ENCODE results near the gene TRMT10C. TPM values are rescaled to one million over a fixed set of nuclear protein-coding genes. Genes with fewer than 3 reads are reported as not detected.
"Not testable (repeated sequence)": the region's sequence is repeated elsewhere in the genome, so short reads cannot be mapped to it uniquely, and the experiment has no call there.

Gene TRMT10C
- total and polyA plus RNA-seq, 4 experiments from 2014 or later: 23.3 to 47.8 (median 30.2) TPM

GRCh38 chr3:101531473-101532086 lies 30.1 kb upstream of the TRMT10C start:
- no peak overlapping the region for H3K27ac ChIP-seq (ENCODE audit: low read depth, low read length)
- H3K4me1 ChIP-seq (ENCODE audit: insufficient read depth, low read length): peaks cover 40% of the 10 kb centered on the region
- H3K9me3 ChIP-seq (ENCODE audit: control insufficient read depth in 1 of 2, low read length in 2 of 2): no peaks in the 10 kb centered on the region
- CTCF ChIA-PET (ENCODE audit: partially characterized antibody): interaction anchor here (1.6 to 2.1 kb wide), 2 partner anchors 10 to 13 kb away, joined by 3 to 8 read pairs; no protein-coding TSS in a partner anchor
- Mint-ChIP-seq H3K36me3 (no peaks in the 10 kb centered on the region), H3K27ac (peak overlapping the region; percentile 63 to 93 (median 89)), H3K9me3 (peaks cover 0 to 7% (median under 1%) of the 10 kb centered on the region in 8 donors), H3K4me1 (peaks cover 35 to 42% (median 41%) of the 10 kb centered on the region in 4 donors), H3K27me3 (no peaks in the 10 kb centered on the region), H3K4me3 (peak overlapping the region in 6 of 8 donors; percentile 9 to 72 (median 46))
- DNase-seq: peak in 2 of 5 donors; percentile 21 to 51
- H3K36me3 ChIP-seq (ENCODE audit: insufficient read depth, low read length): no peaks in the 10 kb centered on the region
- POLR2A ChIA-PET (ENCODE audit: partially characterized antibody): interaction anchor here (2.2 to 2.8 kb wide), 3 partner anchors 10 to 18 kb away, joined by 12 to 32 read pairs (median 29); partner anchors contain the start of gene SENP7
- H3K27me3 ChIP-seq (ENCODE audit: insufficient read depth, low read length): no peaks in the 10 kb centered on the region
- H3K4me3 ChIP-seq (ENCODE audit: low read length in 2 of 2): no peak overlapping the region
- intact Hi-C loops (cut with micrococcal nuclease): loop anchor here (2.0 kb wide), 2 partner anchors 13 to 19 kb away; partner anchors contain the start of gene SENP7

GRCh38 chr3:101532783-101533602 lies 28.7 kb upstream of the TRMT10C start:
- DNase-seq: no peak
- Mint-ChIP-seq H3K9me3 (peaks cover 0 to 7% (median under 1%) of the 10 kb centered on the region in 8 donors), H3K36me3 (no peaks in the 10 kb centered on the region), H3K27me3 (no peaks in the 10 kb centered on the region), H3K4me1 (peaks cover 35 to 42% (median 38%) of the 10 kb centered on the region in 4 donors), H3K4me3 (no peak overlapping the region), H3K27ac (peak overlapping the region in 1 of 7 donors; percentile 63)
- Histone ChIP-seq H3K27me3 (ENCODE audit: insufficient read depth, low read length) (no peaks in the 10 kb centered on the region), H3K4me3 (ENCODE audit: low read length in 2 of 2) (no peak overlapping the region), H3K36me3 (ENCODE audit: insufficient read depth, low read length) (no peaks in the 10 kb centered on the region), H3K27ac (ENCODE audit: low read depth, low read length) (no peak overlapping the region), H3K9me3 (ENCODE audit: control insufficient read depth in 1 of 2, low read length in 2 of 2) (no peaks in the 10 kb centered on the region), H3K4me1 (ENCODE audit: insufficient read depth, low read length) (peaks cover 40% of the 10 kb centered on the region)
- ChIA-PET CTCF (ENCODE audit: partially characterized antibody) (interaction anchor here (1.6 kb wide), 1 partner anchor 14 kb away, joined by 3 read pairs; no protein-coding TSS in a partner anchor), POLR2A (ENCODE audit: partially characterized antibody) (interaction anchor here (1.6 kb wide), 1 partner anchor 20 kb away, joined by 4 read pairs; the partner anchor contains the start of gene SENP7)
- intact Hi-C loops (cut with micrococcal nuclease): no loop called here

GRCh38 chr3:101533603-101533968 lies 28.1 kb upstream of the TRMT10C start:
- no peak for DNase-seq
- H3K4me3 Mint-ChIP-seq: no peak overlapping the region
- no peaks in the 10 kb centered on the region for H3K27me3 ChIP-seq (ENCODE audit: insufficient read depth, low read length)
- ChIA-PET CTCF (ENCODE audit: partially characterized antibody) (no interaction called here), POLR2A (ENCODE audit: partially characterized antibody) (interaction anchor here (1.6 kb wide), 2 partner anchors 10 to 21 kb away, joined by 3 to 4 read pairs; partner anchors contain the start of gene SENP7)
- no peak overlapping the region for H3K27ac ChIP-seq (ENCODE audit: low read depth, low read length)
- no peaks in the 10 kb centered on the region for H3K36me3 ChIP-seq (ENCODE audit: insufficient read depth, low read length)
- H3K36me3 Mint-ChIP-seq: no peaks in the 10 kb centered on the region
- peaks cover 34 to 42% (median 38%) of the 10 kb centered on the region in 4 donors for H3K4me1 Mint-ChIP-seq
- peaks cover 0 to 7% (median under 1%) of the 10 kb centered on the region in 8 donors for H3K9me3 Mint-ChIP-seq
- intact Hi-C loops (cut with micrococcal nuclease): no loop called here
- no peaks in the 10 kb centered on the region for H3K27me3 Mint-ChIP-seq
- peaks cover 40% of the 10 kb centered on the region for H3K4me1 ChIP-seq (ENCODE audit: insufficient read depth, low read length)
- peak overlapping the region in 1 of 7 donors; percentile 40 for H3K27ac Mint-ChIP-seq
- no peak overlapping the region for H3K4me3 ChIP-seq (ENCODE audit: low read length in 2 of 2)
- H3K9me3 ChIP-seq (ENCODE audit: control insufficient read depth in 1 of 2, low read length in 2 of 2): no peaks in the 10 kb centered on the region

- Mint-ChIP-seq H3K4me1 (peaks cover 21 to 31% (median 26%) of the 10 kb centered on the region in 4 donors), H3K4me3 (no peak overlapping the region), H3K9me3 (peaks cover 0 to 6% (median 1%) of the 10 kb centered on the region in 8 donors), H3K27me3 (no peaks in the 10 kb centered on the region), H3K27ac (no peak overlapping the region), H3K36me3 (no peaks in the 10 kb centered on the region)
- ChIA-PET POLR2A (ENCODE audit: partially characterized antibody) (interaction anchor here (1.0 to 1.6 kb wide), 3 partner anchors 11 to 87 kb away, joined by 3 to 5 read pairs (median 3); no protein-coding TSS in a partner anchor), CTCF (ENCODE audit: partially characterized antibody) (interaction anchor here (0.7 to 1.7 kb wide), 4 partner anchors 8 to 19 kb away, joined by 3 to 8 read pairs (median 4); no protein-coding TSS in a partner anchor)
- H3K27ac ChIP-seq (ENCODE audit: low read depth, low read length): no peak overlapping the region
- intact Hi-C loops (cut with micrococcal nuclease): no loop called here
- no peak for DNase-seq
- H3K4me3 ChIP-seq (ENCODE audit: low read length in 2 of 2): no peak overlapping the region
- H3K27me3 ChIP-seq (ENCODE audit: insufficient read depth, low read length): no peaks in the 10 kb centered on the region
- no peaks in the 10 kb centered on the region for H3K9me3 ChIP-seq (ENCODE audit: control insufficient read depth in 1 of 2, low read length in 2 of 2)
- no peaks in the 10 kb centered on the region for H3K36me3 ChIP-seq (ENCODE audit: insufficient read depth, low read length)
- peaks cover 27% of the 10 kb centered on the region for H3K4me1 ChIP-seq (ENCODE audit: insufficient read depth, low read length)
Observed at GRCh38 chr3:101535221-101535620, 26.4 kb upstream of the TRMT10C start.

GRCh38 chr3:101536266-101536665 lies 25.4 kb upstream of the TRMT10C start:
- Histone ChIP-seq H3K27me3 (ENCODE audit: insufficient read depth, low read length) (no peaks in the 10 kb centered on the region), H3K27ac (ENCODE audit: low read depth, low read length) (no peak overlapping the region), H3K4me1 (ENCODE audit: insufficient read depth, low read length) (peaks cover 16% of the 10 kb centered on the region), H3K9me3 (ENCODE audit: control insufficient read depth in 1 of 2, low read length in 2 of 2) (no peaks in the 10 kb centered on the region), H3K36me3 (ENCODE audit: insufficient read depth, low read length) (no peaks in the 10 kb centered on the region), H3K4me3 (ENCODE audit: low read length in 2 of 2) (no peak overlapping the region)
- DNase-seq: no peak
- Mint-ChIP-seq H3K27me3 (no peaks in the 10 kb centered on the region), H3K4me1 (peaks cover 12 to 20% (median 17%) of the 10 kb centered on the region in 4 donors), H3K9me3 (peaks cover 0 to 6% (median 1%) of the 10 kb centered on the region in 8 donors), H3K27ac (no peak overlapping the region), H3K4me3 (no peak overlapping the region), H3K36me3 (no peaks in the 10 kb centered on the region)
- ChIA-PET CTCF (ENCODE audit: partially characterized antibody) (no interaction called here), POLR2A (ENCODE audit: partially characterized antibody) (interaction anchor here (0.7 to 1.4 kb wide), 3 partner anchors 18 to 37 kb away, joined by 3 to 5 read pairs (median 4); no protein-coding TSS in a partner anchor)
- intact Hi-C loops (cut with micrococcal nuclease): no loop called here

- peaks cover 13% of the 10 kb centered on the region for H3K4me1 ChIP-seq (ENCODE audit: insufficient read depth, low read length)
- H3K27me3 Mint-ChIP-seq; intact Hi-C loops (cut with micrococcal nuclease); H3K9me3 ChIP-seq (ENCODE audit: control insufficient read depth in 1 of 2, low read length in 2 of 2); H3K4me3 Mint-ChIP-seq; H3K36me3 Mint-ChIP-seq; H3K27ac ChIP-seq (ENCODE audit: low read depth, low read length); H3K27me3 ChIP-seq (ENCODE audit: insufficient read depth, low read length); DNase-seq; H3K27ac Mint-ChIP-seq; H3K4me3 ChIP-seq (ENCODE audit: low read length in 2 of 2); H3K9me3 Mint-ChIP-seq; H3K36me3 ChIP-seq (ENCODE audit: insufficient read depth, low read length): not testable (repeated sequence)
- ChIA-PET CTCF (ENCODE audit: partially characterized antibody) (interaction anchor here (0.9 kb wide), 1 partner anchor 12 kb away, joined by 3 read pairs; no protein-coding TSS in a partner anchor), POLR2A (ENCODE audit: partially characterized antibody) (interaction anchor here (0.7 to 1.4 kb wide), 2 partner anchors 30 to 37 kb away, joined by 3 to 4 read pairs; no protein-coding TSS in a partner anchor)
- H3K4me1 Mint-ChIP-seq: peaks cover 9 to 16% (median 12%) of the 10 kb centered on the region in 4 donors
Observed at GRCh38 chr3:101536955-101537354, 24.7 kb upstream of the TRMT10C start.
